HG03039 (cell line): ENCODE data around the gene USF1.

Source experiments
- ATAC-seq: cut with Tn5 transposase; IDR thresholded peaks from one replicate; pipeline ENCODE4 v1.9.1; 2021; ENCODE audit warnings: mild to moderate bottlenecking, moderate library complexity; ENCODE audit not compliant: unreplicated experiment

Gene USF1

GRCh38 chr1:161045736-161046604, at the start of gene USF1:
Gene USF1, minus strand, starts transcription at chr1:161045977. Its CDS starts 2,702 bp downstream, at chr1:161043275.
- ATAC-seq: peak; percentile 58

- ATAC-seq: no peak
Observed at GRCh38 chr1:161095230-161095629, 49.5 kb upstream of the USF1 start.

- ATAC-seq: no peak
Observed at GRCh38 chr1:161094481-161094880, 48.7 kb upstream of the USF1 start.

GRCh38 chr1:161092621-161093028, 46.8 kb upstream of the USF1 start:
- no peak for ATAC-seq

- no peak for ATAC-seq
Observed at GRCh38 chr1:161091796-161092507, 46.2 kb upstream of the USF1 start.

GRCh38 chr1:161091093-161091492, 45.3 kb upstream of the USF1 start:
- no peak for ATAC-seq

- ATAC-seq: no peak
Observed at GRCh38 chr1:161090617-161091016, 44.8 kb upstream of the USF1 start.

GRCh38 chr1:161089938-161090337, 44.2 kb upstream of the USF1 start:
- ATAC-seq: no peak

GRCh38 chr1:161089251-161089924, 43.6 kb upstream of the USF1 start, which contains the start of gene NECTIN4:
Gene NECTIN4, minus strand, starts transcription at chr1:161089558. Its CDS starts 262 bp downstream, at chr1:161089296.
- no peak for ATAC-seq

- ATAC-seq: no peak
Observed at GRCh38 chr1:161088587-161089110, 42.9 kb upstream of the USF1 start.

- ATAC-seq: no peak
Observed at GRCh38 chr1:161086457-161086856, 40.7 kb upstream of the USF1 start.

- ATAC-seq: no peak
Observed at GRCh38 chr1:161085165-161085564, 39.4 kb upstream of the USF1 start.

GRCh38 chr1:161084597-161084988, 38.8 kb upstream of the USF1 start:
- no peak for ATAC-seq

- ATAC-seq: no peak
Observed at GRCh38 chr1:161083748-161084596, 38.2 kb upstream of the USF1 start.

GRCh38 chr1:161082996-161083747, 37.4 kb upstream of the USF1 start:
- ATAC-seq: no peak

- ATAC-seq: no peak
Observed at GRCh38 chr1:161082483-161082882, 36.7 kb upstream of the USF1 start.

GRCh38 chr1:161081519-161081918, 35.7 kb upstream of the USF1 start:
- no peak for ATAC-seq

- ATAC-seq: no peak
Observed at GRCh38 chr1:161080441-161081405, 34.9 kb upstream of the USF1 start.
